SK-N-SH (cell line): Measurements from ENCODE around the gene HS1BP3. TPM values are rescaled to one million over a fixed set of nuclear protein-coding genes. Genes with fewer than 3 reads are reported as not detected.

Experiments
- CTCF ChIA-PET: fragments of 300-600, 350-600 bp; formaldehyde crosslinking; extraction: SDS; loops from one replicate; lab custom pipeline; 2021; lab: Yijun Ruan, JAX
- POLR2A ChIA-PET: fragments of 350-600 bp; sonication (Branson Sonifier 250); formaldehyde crosslinking; extraction: SDS; loops from one replicate; lab custom pipeline; 2020; ENCODE audit warnings: antibody characterized with exemption, inconsistent platforms; lab: Yijun Ruan, JAX
- DNase-seq: peaks from one replicate; pipeline ENCODE4 v3.0.0; 2012
- H2AFZ ChIP-seq: fragments of 200-600 bp; sonication (generic); 2 replicates; pipeline ENCODE4 v1.8.1; 2016; ENCODE audit warnings: antibody characterized with exemption, mild to moderate bottlenecking, low read depth
- H3F3A ChIP-seq: fragments of 200-600 bp; sonication (generic); replicated peaks from 2 replicates; pipeline ENCODE3; 2016; ENCODE audit warnings: antibody characterized with exemption, mild to moderate bottlenecking; ENCODE audit not compliant: insufficient read depth
- H3K27ac ChIP-seq, 2 experiments: fragments of 200-500 bp in 1 of 2; fragments of 200-600 bp in 1 of 2; sonication (Bioruptor generic) in 1 of 2; sonication (generic), shearing (Covaris generic) in 1 of 2; 2 replicates each; pipeline versions ENCODE4 v1.5.1 to v1.6.1; 2014 to 2016; ENCODE audit warnings: low read depth in 2 of 2, inconsistent platforms in 1 of 2, low read length in 1 of 2, mild to moderate bottlenecking in 1 of 2, mixed read lengths in 1 of 2
- H3K27me3 ChIP-seq: fragments of 200-600 bp; sonication (generic), shearing (Covaris generic); 2 replicates; pipeline ENCODE4 v1.6.1; 2016; ENCODE audit warnings: mixed run types; ENCODE audit not compliant: insufficient read depth
- H3K36me3 ChIP-seq, 2 experiments: fragments of 200-500 bp in 1 of 2; fragments of 200-600 bp in 1 of 2; sonication (Bioruptor generic) in 1 of 2; sonication (generic) in 1 of 2; replicated peaks in 1 of 2; 2 replicates each; pipeline versions ENCODE3 to v1.5.1; 2014 to 2016; ENCODE audit warnings: low read length in 1 of 2, mild to moderate bottlenecking in 1 of 2; ENCODE audit not compliant: insufficient read depth in 2 of 2, control insufficient read depth in 1 of 2
- H3K4me1 ChIP-seq, 2 experiments: fragments of 200-500 bp in 1 of 2; fragments of 200-600 bp in 1 of 2; sonication (Bioruptor generic) in 1 of 2; sonication (generic), shearing (Covaris generic) in 1 of 2; 2 replicates each; pipeline versions ENCODE4 v1.5.1 to v1.6.1; 2014 to 2016; ENCODE audit warnings: low read depth in 1 of 2, low read length in 1 of 2, mixed run types in 1 of 2; ENCODE audit not compliant: insufficient read depth in 2 of 2, control insufficient read depth in 1 of 2
- H3K4me2 ChIP-seq: fragments of 200-600 bp; sonication (generic), shearing (Covaris generic); 2 replicates; pipeline ENCODE4 v1.6.1; 2017; ENCODE audit warnings: mixed run types
- H3K4me3 ChIP-seq, 2 experiments: fragments of 200-500 bp in 1 of 2; fragments of 200-600 bp in 1 of 2; sonication (Bioruptor generic) in 1 of 2; sonication (generic), shearing (Covaris generic) in 1 of 2; 2 replicates each; pipeline versions ENCODE4 v1.5.1 to v1.8.1; 2014 to 2016; ENCODE audit warnings: low read depth in 2 of 2, inconsistent platforms in 1 of 2, low read length in 1 of 2, mild to moderate bottlenecking in 1 of 2, mixed read lengths in 1 of 2, moderate library complexity in 1 of 2
- H3K79me2 ChIP-seq: fragments of 200-600 bp; sonication (generic); 2 replicates; pipeline ENCODE4 v1.8.1; 2017; ENCODE audit warnings: mild to moderate bottlenecking; ENCODE audit not compliant: insufficient read depth
- H3K9ac ChIP-seq: fragments of 200-600 bp; sonication (generic); 2 replicates; pipeline ENCODE4 v1.6.1; 2017; ENCODE audit warnings: mixed run types
- H3K9me2 ChIP-seq: fragments of 200-600 bp; sonication (generic); 2 replicates; pipeline ENCODE4 v1.6.1; 2017; ENCODE audit warnings: mixed run types
- H3K9me3 ChIP-seq: fragments of 200-600 bp; sonication (generic); 2 replicates; pipeline ENCODE4 v1.6.1; 2017; ENCODE audit warnings: mixed run types, mild to moderate bottlenecking, moderate library complexity
- H4K20me1 ChIP-seq: fragments of 200-600 bp; sonication (generic); 2 replicates; pipeline ENCODE4 v1.6.1; 2017; ENCODE audit warnings: mild to moderate bottlenecking, mixed run types; ENCODE audit not compliant: insufficient read depth
- EZH2phosphoT487 ChIP-seq: fragments of 200-600 bp; sonication (generic); IDR thresholded peaks from 2 replicates; pipeline ENCODE4 v1.6.1; 2017; ENCODE audit warnings: low read depth, mixed run types, mild to moderate bottlenecking, antibody characterized with exemption, moderate library complexity, borderline replicate concordance
- FOSL2 ChIP-seq: IDR thresholded peaks from 2 replicates; pipeline ENCODE4 v1.4.0; 2012; ENCODE audit warnings: low read depth, mild to moderate bottlenecking, moderate library complexity, borderline replicate concordance
- FOXJ3 ChIP-seq: sonication (generic); formaldehyde crosslinking; IDR thresholded peaks from 2 replicates; pipeline ENCODE4 v1.5.1; 2020; ENCODE audit warnings: mild to moderate bottlenecking, missing genetic modification reagents
- GATA2 ChIP-seq: sonication (generic); formaldehyde crosslinking; IDR thresholded peaks from 2 replicates; pipeline ENCODE4 v1.5.0; 2020; ENCODE audit warnings: mild to moderate bottlenecking, missing genetic modification reagents
- JUND ChIP-seq: IDR thresholded peaks from 2 replicates; pipeline ENCODE4 v1.4.0; 2012
- MAX ChIP-seq: IDR thresholded peaks from 2 replicates; pipeline ENCODE4 v1.4.0; 2012; ENCODE audit warnings: low read depth
- MEF2A ChIP-seq: IDR thresholded peaks from 2 replicates; pipeline ENCODE4 v1.4.0; 2012; ENCODE audit warnings: low read depth, borderline replicate concordance
- MXI1 ChIP-seq: IDR thresholded peaks from 2 replicates; pipeline ENCODE4 v1.6.1; 2012; ENCODE audit warnings: mild to moderate bottlenecking, low read depth, low read length, improper control_type of control experiment
- NRF1 ChIP-seq: IDR thresholded peaks from 2 replicates; pipeline ENCODE4 v1.6.1; 2012; ENCODE audit warnings: low read depth, mild to moderate bottlenecking, low read length
- POLR2AphosphoS5 ChIP-seq: IDR thresholded peaks from 2 replicates; pipeline ENCODE4 v1.6.1; 2012; ENCODE audit warnings: low read depth, low read length
- RAD21 ChIP-seq: IDR thresholded peaks from 2 replicates; pipeline ENCODE4 v1.6.1; 2012; ENCODE audit warnings: mild to moderate bottlenecking, low read length
- RCOR1 ChIP-seq: fragments of 150-350 bp; IDR thresholded peaks from 2 replicates; pipeline ENCODE4 v1.6.1; 2017; ENCODE audit warnings: antibody characterized with exemption, low read length
- REST ChIP-seq: IDR thresholded peaks from 2 replicates; pipeline ENCODE4 v1.6.1; 2012; ENCODE audit warnings: mild to moderate bottlenecking, low read depth, low read length, moderate library complexity
- RFX5 ChIP-seq: IDR thresholded peaks from 2 replicates; pipeline ENCODE4 v1.6.1; 2012; ENCODE audit warnings: mild to moderate bottlenecking, improper control_type of control experiment, low read length
- RXRA ChIP-seq: IDR thresholded peaks from 2 replicates; pipeline ENCODE4 v1.4.0; 2012; ENCODE audit warnings: low read depth, mild to moderate bottlenecking, borderline replicate concordance
- SMC3 ChIP-seq: IDR thresholded peaks from 2 replicates; pipeline ENCODE4 v1.6.1; 2012; ENCODE audit warnings: low read depth, low read length, improper control_type of control experiment
- TAF1 ChIP-seq: IDR thresholded peaks from 2 replicates; pipeline ENCODE4 v1.6.1; 2012; ENCODE audit warnings: low read depth, mild to moderate bottlenecking, low read length, moderate library complexity, borderline replicate concordance
- TCF12 ChIP-seq: IDR thresholded peaks from 2 replicates; pipeline ENCODE4 v1.4.0; 2012
- TEAD4 ChIP-seq: IDR thresholded peaks from 2 replicates; pipeline ENCODE4 v1.4.0; 2012; ENCODE audit warnings: mild to moderate bottlenecking, borderline replicate concordance; ENCODE audit not compliant: insufficient read depth
- WGBS: methylation state at CpG from one replicate; pipeline ENCODE4 v1.1.6; 2017; ENCODE audit warnings: low lambda C conversion rate; 5-methylcytosine and 5-hydroxymethylcytosine counted together
- polyA plus RNA-seq, 3 experiments: library from polyadenylated mRNA; depleted of rRNA; stranded (reverse); fragments of >200 nt; gene quantifications; 2 replicates each; pipeline ENCODE4 v1.2.3, GENCODE V29; 2012
- TF ChIP-seq, protein P1 (sequence below): fragments of 150-350 bp; IDR thresholded peaks from 2 replicates; pipeline ENCODE4 v1.6.1; 2016; ENCODE audit warnings: mild to moderate bottlenecking, low read depth, low read length
- TF ChIP-seq, protein P2 (sequence below): IDR thresholded peaks from 2 replicates; pipeline ENCODE4 v1.4.0; 2012; ENCODE audit warnings: low read depth, borderline replicate concordance
- TF ChIP-seq, protein P3 (sequence below): fragments of 200-600 bp; sonication (generic); IDR thresholded peaks from 2 replicates; pipeline ENCODE4 v1.6.1; 2017; ENCODE audit warnings: antibody characterized with exemption, mild to moderate bottlenecking, moderate library complexity
- TF ChIP-seq, protein P4 (sequence below): fragments of 150-350 bp; IDR thresholded peaks from 2 replicates; pipeline ENCODE4 v1.6.1; 2017; ENCODE audit warnings: antibody characterized with exemption, low read length, low read depth, borderline replicate concordance

HS1BP3 gene
- polyA plus RNA-seq, 1 of the 3 experiments (the other 2 are of a cell fraction): 20.1 TPM

DNA sequence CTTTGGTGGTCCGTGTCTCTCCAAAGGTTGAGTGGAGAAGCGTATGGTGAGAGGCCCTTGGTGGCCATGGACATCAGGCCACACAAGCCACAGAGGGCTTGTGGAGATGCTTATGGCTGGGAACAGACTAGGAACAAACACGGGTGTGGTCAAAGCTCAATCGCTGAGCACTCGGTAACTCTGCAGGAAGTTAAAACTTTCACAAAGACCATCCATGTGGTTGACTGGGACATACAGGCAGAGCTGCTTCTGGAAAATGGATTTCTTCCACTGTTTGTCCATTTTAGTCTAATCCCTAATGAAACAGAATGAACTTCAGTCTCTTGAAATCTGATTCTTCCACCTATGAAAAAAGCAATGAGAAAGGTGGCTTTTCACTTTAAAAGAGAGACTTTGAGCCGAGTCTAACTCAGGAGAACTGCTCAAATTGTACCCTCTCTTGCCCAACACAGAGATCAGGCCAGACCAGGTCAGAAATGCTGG lies 33.7 kb upstream of the HS1BP3 start (continued):
- TF ChIP-seq REST (no peak), RCOR1 (no peak), TEAD4 (no peak), FOXJ3 (CRISPR knock-in tag) (no peak), RFX5 (no peak), FOSL2 (no peak)

- Histone ChIP-seq H3K9ac (no peak overlapping the region), H3K4me1 (peaks cover 0 to 6% of the 10 kb centered on the region in 2 experiments; a peak in 2 of 4 replicates), H3F3A (no peaks in the 10 kb centered on the region), H3K27me3 (no peaks in the 10 kb centered on the region), H3K9me3 (no peaks in the 10 kb centered on the region), H3K4me2 (no peak overlapping the region), H4K20me1 (no peaks in the 10 kb centered on the region), H3K4me3 (no peak overlapping the region; a peak in 1 of 4 replicates), H3K79me2 (no peaks in the 10 kb centered on the region), H3K27ac (no peak overlapping the region), H2AFZ (no peak overlapping the region), H3K9me2 (no peaks in the 10 kb centered on the region), H3K36me3 (peaks cover 3 to 67% of the 10 kb centered on the region in 2 experiments)
- 81% methylated on average over 7 of the region's 7 CpGs for WGBS
- DNase-seq: no peak
- ChIA-PET POLR2A (interaction anchor here (1.0 kb wide), 1 partner anchor 12 kb away, joined by 3 read pairs; no protein-coding TSS in a partner anchor), CTCF (interaction anchor here (0.6 to 4.2 kb wide), 13 partner anchors 10 to 436 kb away, joined by 3 to 34 read pairs (median 4); partner anchors contain the start of gene HS1BP3)
- no peak for TF ChIP-seq NRF1
- TF ChIP-seq JUND: no peak
- TF ChIP-seq POLR2AphosphoS5: no peak
- TF ChIP-seq RXRA: no peak
- no peak for TF ChIP-seq MXI1
- TF ChIP-seq, protein P1, sequence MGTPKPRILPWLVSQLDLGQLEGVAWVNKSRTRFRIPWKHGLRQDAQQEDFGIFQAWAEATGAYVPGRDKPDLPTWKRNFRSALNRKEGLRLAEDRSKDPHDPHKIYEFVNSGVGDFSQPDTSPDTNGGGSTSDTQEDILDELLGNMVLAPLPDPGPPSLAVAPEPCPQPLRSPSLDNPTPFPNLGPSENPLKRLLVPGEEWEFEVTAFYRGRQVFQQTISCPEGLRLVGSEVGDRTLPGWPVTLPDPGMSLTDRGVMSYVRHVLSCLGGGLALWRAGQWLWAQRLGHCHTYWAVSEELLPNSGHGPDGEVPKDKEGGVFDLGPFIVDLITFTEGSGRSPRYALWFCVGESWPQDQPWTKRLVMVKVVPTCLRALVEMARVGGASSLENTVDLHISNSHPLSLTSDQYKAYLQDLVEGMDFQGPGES: no peak
- TF ChIP-seq GATA2 (CRISPR knock-in tag): no peak
- TF ChIP-seq, protein P2, sequence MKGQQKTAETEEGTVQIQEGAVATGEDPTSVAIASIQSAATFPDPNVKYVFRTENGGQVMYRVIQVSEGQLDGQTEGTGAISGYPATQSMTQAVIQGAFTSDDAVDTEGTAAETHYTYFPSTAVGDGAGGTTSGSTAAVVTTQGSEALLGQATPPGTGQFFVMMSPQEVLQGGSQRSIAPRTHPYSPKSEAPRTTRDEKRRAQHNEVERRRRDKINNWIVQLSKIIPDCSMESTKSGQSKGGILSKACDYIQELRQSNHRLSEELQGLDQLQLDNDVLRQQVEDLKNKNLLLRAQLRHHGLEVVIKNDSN: no peak
- no peak for TF ChIP-seq MEF2A
- TF ChIP-seq, protein P3, sequence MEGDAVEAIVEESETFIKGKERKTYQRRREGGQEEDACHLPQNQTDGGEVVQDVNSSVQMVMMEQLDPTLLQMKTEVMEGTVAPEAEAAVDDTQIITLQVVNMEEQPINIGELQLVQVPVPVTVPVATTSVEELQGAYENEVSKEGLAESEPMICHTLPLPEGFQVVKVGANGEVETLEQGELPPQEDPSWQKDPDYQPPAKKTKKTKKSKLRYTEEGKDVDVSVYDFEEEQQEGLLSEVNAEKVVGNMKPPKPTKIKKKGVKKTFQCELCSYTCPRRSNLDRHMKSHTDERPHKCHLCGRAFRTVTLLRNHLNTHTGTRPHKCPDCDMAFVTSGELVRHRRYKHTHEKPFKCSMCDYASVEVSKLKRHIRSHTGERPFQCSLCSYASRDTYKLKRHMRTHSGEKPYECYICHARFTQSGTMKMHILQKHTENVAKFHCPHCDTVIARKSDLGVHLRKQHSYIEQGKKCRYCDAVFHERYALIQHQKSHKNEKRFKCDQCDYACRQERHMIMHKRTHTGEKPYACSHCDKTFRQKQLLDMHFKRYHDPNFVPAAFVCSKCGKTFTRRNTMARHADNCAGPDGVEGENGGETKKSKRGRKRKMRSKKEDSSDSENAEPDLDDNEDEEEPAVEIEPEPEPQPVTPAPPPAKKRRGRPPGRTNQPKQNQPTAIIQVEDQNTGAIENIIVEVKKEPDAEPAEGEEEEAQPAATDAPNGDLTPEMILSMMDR: peak; percentile 69
- no peak for TF ChIP-seq TAF1
- TF ChIP-seq RAD21: peak; percentile 72
- TF ChIP-seq MAX: no peak
- peak; percentile 61 for TF ChIP-seq SMC3
- TF ChIP-seq EZH2phosphoT487: no peak
- TF ChIP-seq, protein P4, sequence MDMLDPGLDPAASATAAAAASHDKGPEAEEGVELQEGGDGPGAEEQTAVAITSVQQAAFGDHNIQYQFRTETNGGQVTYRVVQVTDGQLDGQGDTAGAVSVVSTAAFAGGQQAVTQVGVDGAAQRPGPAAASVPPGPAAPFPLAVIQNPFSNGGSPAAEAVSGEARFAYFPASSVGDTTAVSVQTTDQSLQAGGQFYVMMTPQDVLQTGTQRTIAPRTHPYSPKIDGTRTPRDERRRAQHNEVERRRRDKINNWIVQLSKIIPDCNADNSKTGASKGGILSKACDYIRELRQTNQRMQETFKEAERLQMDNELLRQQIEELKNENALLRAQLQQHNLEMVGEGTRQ: no peak
- no peak for TF ChIP-seq TCF12
These were observed 31.4 kb upstream of the HS1BP3 start for GRCh38 chr2:20682167-20682920.
